Gastrocnemius medialis (tissue), 4 donors: ENCODE results near the gene TTLL5.

ENCODE experiments used
- CTCF ChIP-seq, 5 experiments: fragments of 450-650 bp in 3 of 5; fragments of 200-600 bp in 2 of 5; sonication (generic) in 2 of 5; IDR thresholded peaks in 4 of 5; conservative IDR thresholded peaks in 1 of 5; 1 replicate in 4 of 5; 2 replicates in 1 of 5; pipeline ENCODE4 v1.5.1; 2016 to 2019; ENCODE audit warnings: antibody characterized with exemption in 5 of 5, mild to moderate bottlenecking in 3 of 5, moderate library complexity in 3 of 5
- POLR2A ChIP-seq, 2 donors: fragments of 450-650 bp; IDR thresholded peaks; one replicate each; pipeline ENCODE4 v1.6.1; 2017; ENCODE audit warnings: antibody characterized with exemption in 2 of 2, mild to moderate bottlenecking in 2 of 2, moderate library complexity in 2 of 2

GRCh38 chr14:75915045-75915444 lies 254.0 kb downstream of the TTLL5 start:
- TF ChIP-seq CTCF (IDR thresholded peaks at IDR 0.05 in 4 of 5, conservative IDR thresholded peaks at IDR 0.05 in 1 of 5) (no peak), POLR2A (IDR thresholded peaks at IDR 0.05) (no peak)
